ENCODE data around the gene SMARCA4. TPM values are rescaled to one million over a fixed set of nuclear protein-coding genes. Genes with fewer than 3 reads are reported as not detected.

Gene SMARCA4
- total RNA-seq, 1 experiment from 2014 or later: 36.2 TPM

- CTCF ChIA-PET: interaction anchor here (0.7 kb wide), 1 partner anchor 112 kb away, joined by 4 read pairs; no protein-coding TSS in a partner anchor
- intact Hi-C loops (cut with micrococcal nuclease; ENCODE audit: unreplicated experiment) (no loop called here), in situ Hi-C loops (cut with HindIII; ENCODE audit: low pct_unique_long_range_greater_than_20kb, low sequenced_read_pairs) (no loop called here)
- DNase-seq (ENCODE audit: low read depth, low spot score) (no peak), ATAC-seq (no peak)
- H3K4me3 ChIP-seq (ENCODE audit: low read depth in 2 of 2, low read length in 2 of 2): no peak overlapping the region
- TF ChIP-seq TCF7L2 (IDR thresholded peaks at IDR 0.05; ENCODE audit: low read depth, low read length) (no peak), CTCF (IDR thresholded peaks at IDR 0.05) (no peak), POLR2AphosphoS5 (IDR thresholded peaks at IDR 0.05; ENCODE audit: low read depth, low read length) (no peak), SIN3A (IDR thresholded peaks at IDR 0.05; ENCODE audit: borderline replicate concordance, insufficient read depth, low read depth, low read length) (no peak)
- TF ChIP-seq, protein P1, sequence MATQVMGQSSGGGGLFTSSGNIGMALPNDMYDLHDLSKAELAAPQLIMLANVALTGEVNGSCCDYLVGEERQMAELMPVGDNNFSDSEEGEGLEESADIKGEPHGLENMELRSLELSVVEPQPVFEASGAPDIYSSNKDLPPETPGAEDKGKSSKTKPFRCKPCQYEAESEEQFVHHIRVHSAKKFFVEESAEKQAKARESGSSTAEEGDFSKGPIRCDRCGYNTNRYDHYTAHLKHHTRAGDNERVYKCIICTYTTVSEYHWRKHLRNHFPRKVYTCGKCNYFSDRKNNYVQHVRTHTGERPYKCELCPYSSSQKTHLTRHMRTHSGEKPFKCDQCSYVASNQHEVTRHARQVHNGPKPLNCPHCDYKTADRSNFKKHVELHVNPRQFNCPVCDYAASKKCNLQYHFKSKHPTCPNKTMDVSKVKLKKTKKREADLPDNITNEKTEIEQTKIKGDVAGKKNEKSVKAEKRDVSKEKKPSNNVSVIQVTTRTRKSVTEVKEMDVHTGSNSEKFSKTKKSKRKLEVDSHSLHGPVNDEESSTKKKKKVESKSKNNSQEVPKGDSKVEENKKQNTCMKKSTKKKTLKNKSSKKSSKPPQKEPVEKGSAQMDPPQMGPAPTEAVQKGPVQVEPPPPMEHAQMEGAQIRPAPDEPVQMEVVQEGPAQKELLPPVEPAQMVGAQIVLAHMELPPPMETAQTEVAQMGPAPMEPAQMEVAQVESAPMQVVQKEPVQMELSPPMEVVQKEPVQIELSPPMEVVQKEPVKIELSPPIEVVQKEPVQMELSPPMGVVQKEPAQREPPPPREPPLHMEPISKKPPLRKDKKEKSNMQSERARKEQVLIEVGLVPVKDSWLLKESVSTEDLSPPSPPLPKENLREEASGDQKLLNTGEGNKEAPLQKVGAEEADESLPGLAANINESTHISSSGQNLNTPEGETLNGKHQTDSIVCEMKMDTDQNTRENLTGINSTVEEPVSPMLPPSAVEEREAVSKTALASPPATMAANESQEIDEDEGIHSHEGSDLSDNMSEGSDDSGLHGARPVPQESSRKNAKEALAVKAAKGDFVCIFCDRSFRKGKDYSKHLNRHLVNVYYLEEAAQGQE (IDR thresholded peaks at IDR 0.05; ENCODE audit: insufficient read depth in 1 of 2, low read depth in 2 of 2, low read length in 1 of 2): no peak
- POLR2A ChIA-PET: no interaction called here
- H3K27ac ChIP-seq (ENCODE audit: low read length): no peak overlapping the region
- H3K4me1 ChIP-seq (ENCODE audit: control insufficient read depth, insufficient read depth, low read length): no peaks in the 10 kb centered on the region
- no TSS peak for BruUV-seq (replicated peaks)
- H3K9me3 ChIP-seq (ENCODE audit: control insufficient read depth, insufficient read depth, low read depth, low read length): no peaks in the 10 kb centered on the region
- H3K36me3 ChIP-seq (ENCODE audit: control insufficient read depth, insufficient read depth, low read length): no peaks in the 10 kb centered on the region
- H3K27me3 ChIP-seq (ENCODE audit: control insufficient read depth, insufficient read depth, low read length): no peaks in the 10 kb centered on the region
These were observed 22.2 kb downstream of the SMARCA4 start for GRCh38 chr19:10983026-10983425.

DNA sequence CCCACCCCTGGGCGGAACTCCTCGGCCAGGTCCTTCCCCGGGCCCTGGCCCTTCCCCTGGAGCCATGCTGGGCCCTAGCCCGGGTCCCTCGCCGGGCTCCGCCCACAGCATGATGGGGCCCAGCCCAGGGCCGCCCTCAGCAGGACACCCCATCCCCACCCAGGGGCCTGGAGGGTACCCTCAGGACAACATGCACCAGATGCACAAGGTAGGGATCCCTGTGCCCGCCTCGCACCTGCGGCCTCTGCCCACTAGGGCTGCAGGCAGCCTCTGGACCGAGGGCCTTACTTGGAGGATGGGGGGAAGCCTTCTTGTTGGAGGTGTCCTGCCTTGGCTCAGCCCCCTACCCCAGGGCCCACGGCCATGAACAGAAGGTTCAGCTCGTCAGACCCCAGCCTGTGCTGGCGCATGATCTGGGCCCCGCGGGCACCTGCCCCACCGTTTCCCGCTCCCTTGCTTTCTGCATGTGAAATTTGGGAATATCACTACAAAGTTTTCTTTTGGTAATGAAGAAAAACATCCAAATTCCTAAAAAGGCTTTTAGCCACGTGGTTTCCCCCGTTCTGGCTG is 23.4 kb downstream of the SMARCA4 start:
- DNase-seq (ENCODE audit: low read depth, low spot score) (no peak), ATAC-seq (no peak)
- H3K4me1 ChIP-seq (ENCODE audit: control insufficient read depth, insufficient read depth, low read length): no peaks in the 10 kb centered on the region
- H3K9me3 ChIP-seq (ENCODE audit: control insufficient read depth, insufficient read depth, low read depth, low read length): no peaks in the 10 kb centered on the region
- H3K36me3 ChIP-seq (ENCODE audit: control insufficient read depth, insufficient read depth, low read length): no peaks in the 10 kb centered on the region
- TF ChIP-seq CTCF (IDR thresholded peaks at IDR 0.05) (no peak), POLR2AphosphoS5 (IDR thresholded peaks at IDR 0.05; ENCODE audit: low read depth, low read length) (no peak), SIN3A (IDR thresholded peaks at IDR 0.05; ENCODE audit: borderline replicate concordance, insufficient read depth, low read depth, low read length) (no peak)
- TF ChIP-seq, protein P1 (IDR thresholded peaks at IDR 0.05; ENCODE audit: insufficient read depth in 1 of 2, low read depth in 2 of 2, low read length in 1 of 2): no peak
- no peak overlapping the region for H3K4me3 ChIP-seq (ENCODE audit: low read depth in 2 of 2, low read length in 2 of 2)
- ChIA-PET POLR2A (no interaction called here), CTCF (interaction anchor here (0.7 kb wide), 1 partner anchor 44 kb away, joined by 3 read pairs; no protein-coding TSS in a partner anchor)
- H3K27me3 ChIP-seq (ENCODE audit: control insufficient read depth, insufficient read depth, low read length): no peaks in the 10 kb centered on the region
- no TSS peak for BruUV-seq (replicated peaks)
- intact Hi-C loops (cut with micrococcal nuclease; ENCODE audit: unreplicated experiment): no loop called here
- no peak overlapping the region for H3K27ac ChIP-seq (ENCODE audit: low read length)
- in situ Hi-C loops (cut with HindIII; ENCODE audit: low pct_unique_long_range_greater_than_20kb, low sequenced_read_pairs): no loop called here

Data from Panc1 (cell line).